OCI-LY7 (cell line): ENCODE measurements around the gene KCNIP1. TPM values are rescaled to one million over a fixed set of nuclear protein-coding genes. Genes with fewer than 3 reads are reported as not detected.

ENCODE experiments used
- BruUV-seq: library from RNA; stranded (reverse); fragments of 400-500 nt; replicated peaks from 2 replicates; lab custom pipeline; 2021; lab: Mats Ljungman, UMichigan
- CTCF ChIA-PET: fragments of 300-600 bp; sonication (Branson Sonifier 250); formaldehyde crosslinking; loops from one replicate; lab custom pipeline; 2022; ENCODE audit warnings: antibody characterized with exemption; ENCODE audit not compliant: unreplicated experiment; lab: Charles Lee
- POLR2A ChIA-PET: fragments of 300-600 bp; sonication (Branson Sonifier 250); formaldehyde crosslinking; loops from one replicate; lab custom pipeline; 2022; ENCODE audit warnings: antibody characterized with exemption; lab: Charles Lee
- DNase-seq: peaks from one replicate; pipeline ENCODE4 v3.0.0-alpha.2; 2015; ENCODE audit warnings: low spot score
- H2AFZ ChIP-seq: fragments of 200-600 bp; sonication (generic), shearing (Covaris generic); 2 replicates; pipeline ENCODE4 v1.6.1; 2014; ENCODE audit warnings: mild to moderate bottlenecking, antibody characterized with exemption, low read length, moderate library complexity
- H3K27ac ChIP-seq: fragments of 200-600 bp; sonication (generic); 2 replicates; pipeline ENCODE4 v1.5.1; 2014; ENCODE audit warnings: mixed run types, low read depth, mild to moderate bottlenecking, moderate library complexity, low read length, inconsistent platforms; ENCODE audit not compliant: poor library complexity, severe bottlenecking
- H3K36me3 ChIP-seq: fragments of 200-600 bp; sonication (generic); 2 replicates; pipeline ENCODE4 v1.6.1; 2014; ENCODE audit warnings: mild to moderate bottlenecking, antibody characterized with exemption, low read length, moderate library complexity, mixed read lengths; ENCODE audit not compliant: insufficient read depth
- H3K4me1 ChIP-seq: fragments of 200-600 bp; sonication (generic); 2 replicates; pipeline ENCODE4 v1.5.1; 2014; ENCODE audit warnings: mild to moderate bottlenecking, low read length; ENCODE audit not compliant: insufficient read depth, poor library complexity, severe bottlenecking
- H3K4me2 ChIP-seq: fragments of 200-600 bp; sonication (generic); 2 replicates; pipeline ENCODE4 v1.6.1; 2014; ENCODE audit warnings: mild to moderate bottlenecking, low read length
- H3K4me3 ChIP-seq: fragments of 200-600 bp; sonication (generic); 2 replicates; pipeline ENCODE4 v1.5.1; 2014; ENCODE audit warnings: mild to moderate bottlenecking, low read depth, low read length; ENCODE audit not compliant: poor library complexity, severe bottlenecking
- H3K79me2 ChIP-seq: fragments of 200-600 bp; sonication (generic); 2 replicates; pipeline ENCODE4 v1.6.1; 2016; ENCODE audit warnings: low read depth, mild to moderate bottlenecking, low read length, moderate library complexity, mixed read lengths; ENCODE audit not compliant: insufficient read depth
- H3K9me2 ChIP-seq: fragments of 200-600 bp; sonication (generic); 2 replicates; pipeline ENCODE4 v1.6.1; 2016; ENCODE audit warnings: mild to moderate bottlenecking, low read length, mixed read lengths; ENCODE audit not compliant: insufficient read depth
- H3K9me3 ChIP-seq: fragments of 200-600 bp; sonication (generic); 2 replicates; pipeline ENCODE4 v1.6.1; 2014; ENCODE audit warnings: mild to moderate bottlenecking, mixed run types, low read length, mixed read lengths
- H4K20me1 ChIP-seq: fragments of 200-600 bp; sonication (generic); 2 replicates; pipeline ENCODE4 v1.6.1; 2014; ENCODE audit warnings: mild to moderate bottlenecking, antibody characterized with exemption, low read length, moderate library complexity, mixed read lengths; ENCODE audit not compliant: insufficient read depth
- CTCF ChIP-seq: fragments of 200-600 bp; sonication (generic); conservative IDR thresholded peaks from 2 replicates; pipeline ENCODE4 v1.5.1; 2014; ENCODE audit warnings: mild to moderate bottlenecking, antibody characterized with exemption, low read length, moderate library complexity, mixed read lengths
- EZH2phosphoT487 ChIP-seq: fragments of 200-600 bp; sonication (generic); IDR thresholded peaks from 2 replicates; pipeline ENCODE4 v1.6.1; 2018; ENCODE audit warnings: low read depth, borderline replicate concordance, mild to moderate bottlenecking, mixed run types, antibody characterized with exemption, low read length, moderate library complexity, mixed read lengths
- intact Hi-C: fragments of 100-400 bp; cut with micrococcal nuclease; formaldehyde crosslinking; loops from one replicate; pipeline ENCODE4 v1.10.0; 2022; ENCODE audit not compliant: unreplicated experiment
- total RNA-seq, 2 experiments: library from RNA; depleted of rRNA in 1 of 2; stranded (reverse); fragments of >200 nt in 1 of 2; shearing (Covaris generic) in 1 of 2; gene quantifications; 2 replicates each; pipeline ENCODE4 v1.2.3, GENCODE V29; 2014 to 2022

Gene KCNIP1
- total RNA-seq, 2 experiments from 2014 or later, result not detected

- H3K79me2 ChIP-seq, result no peaks in the 10 kb centered on the region
- BruUV-seq, result no TSS peak
- no peak for DNase-seq
- ChIA-PET CTCF (no interaction called here), POLR2A (no interaction called here)
- no peaks in the 10 kb centered on the region for H4K20me1 ChIP-seq
- H2AFZ ChIP-seq, result no peak overlapping the region
- no peaks in the 10 kb centered on the region for H3K9me3 ChIP-seq
- no peak overlapping the region for H3K27ac ChIP-seq
- no peaks in the 10 kb centered on the region for H3K4me1 ChIP-seq
- no peaks in the 10 kb centered on the region for H3K9me2 ChIP-seq
- no peaks in the 10 kb centered on the region for H3K36me3 ChIP-seq
- intact Hi-C loops, result no loop called here
- TF ChIP-seq EZH2phosphoT487 (no peak), CTCF (no peak)
- H3K4me2 ChIP-seq, result no peak overlapping the region
- no peak overlapping the region for H3K4me3 ChIP-seq
Observed at GRCh38 chr5:170499621-170500020, 4.2 kb upstream of the KCNIP1 start.

- DNase-seq, result no peak
- BruUV-seq, result no TSS peak
- CTCF ChIA-PET, result no interaction called here
- Histone ChIP-seq H3K4me3 (no peak overlapping the region), H3K36me3 (no peaks in the 10 kb centered on the region), H3K4me1 (no peaks in the 10 kb centered on the region), H3K79me2 (no peaks in the 10 kb centered on the region), H3K9me3 (no peaks in the 10 kb centered on the region), H3K27ac (no peak overlapping the region), H2AFZ (no peak overlapping the region), H3K4me2 (no peak overlapping the region), H4K20me1 (no peaks in the 10 kb centered on the region), H3K9me2 (no peaks in the 10 kb centered on the region)
- no peak for TF ChIP-seq EZH2phosphoT487
- TF ChIP-seq CTCF, result no peak
- POLR2A ChIA-PET, result no interaction called here
- intact Hi-C loops, result no loop called here
Observed at GRCh38 chr5:170501361-170501760, 2.5 kb upstream of the KCNIP1 start.

- no peak overlapping the region for H3K4me3 ChIP-seq
- CTCF ChIA-PET, result no interaction called here
- intact Hi-C loops, result no loop called here
Observed at GRCh38 chr5:170501931-170502330, 1.9 kb upstream of the KCNIP1 start.

More at GRCh38 chr5:170501931-170502330, 1.9 kb upstream of the KCNIP1 start:
- Histone ChIP-seq H3K79me2 (no peaks in the 10 kb centered on the region), H3K9me3 (no peaks in the 10 kb centered on the region), H3K4me1 (no peaks in the 10 kb centered on the region), H2AFZ (no peak overlapping the region), H3K27ac (no peak overlapping the region), H4K20me1 (no peaks in the 10 kb centered on the region), H3K4me2 (no peak overlapping the region), H3K9me2 (no peaks in the 10 kb centered on the region), H3K36me3 (no peaks in the 10 kb centered on the region)
- DNase-seq, result no peak
- BruUV-seq, result no TSS peak
- POLR2A ChIA-PET, result no interaction called here
- no peak for TF ChIP-seq EZH2phosphoT487
